ENCODE measurements around the gene CPA1.
"Not testable (repeated sequence)": the region's sequence is repeated elsewhere in the genome, so short reads cannot be mapped to it uniquely, and the experiment has no call there.

The CPA1 gene

DNA sequence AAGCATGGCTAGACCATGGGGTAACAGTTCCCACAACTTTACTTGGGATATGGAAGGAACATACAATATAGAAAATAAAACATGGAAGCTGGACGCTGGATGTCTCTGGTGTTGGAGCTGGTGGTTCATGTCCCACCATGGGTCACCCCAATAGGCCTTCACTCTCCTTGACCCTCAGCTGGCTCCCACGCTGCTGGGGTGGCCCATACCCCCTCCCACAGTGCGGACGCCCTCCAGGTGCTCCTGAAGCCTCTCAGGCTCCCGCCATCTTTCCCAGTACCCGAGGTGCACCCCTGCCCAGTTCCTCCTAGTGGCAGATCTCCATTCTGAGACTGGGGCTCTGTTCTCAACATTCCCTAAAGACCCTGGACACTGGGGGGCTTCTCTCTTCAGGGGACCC is 5.8 kb upstream of the CPA1 start:
- DNase-seq: no peak

DNA sequence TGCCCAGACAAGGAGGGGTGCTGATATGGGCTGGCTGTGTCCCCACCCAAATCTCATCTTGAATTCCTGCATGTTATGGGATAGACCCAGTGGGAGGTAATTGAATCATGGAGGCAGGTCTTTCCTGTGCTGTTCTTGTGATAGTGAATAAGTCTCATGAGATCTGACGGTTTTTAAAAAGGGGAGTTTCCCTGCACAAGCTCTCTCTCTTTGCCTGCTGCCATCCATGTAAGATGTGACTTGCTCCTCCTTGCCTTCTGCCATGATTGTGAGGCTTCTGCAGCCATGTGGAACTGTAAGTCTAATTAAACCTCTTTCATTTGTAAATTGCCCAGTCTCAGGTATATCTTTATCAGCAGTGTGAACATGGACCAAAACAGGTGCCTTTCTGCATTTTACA is 3.8 kb upstream of the CPA1 start:
- DNase-seq: not testable (repeated sequence)

- no peak for DNase-seq
These were observed 3.1 kb upstream of the CPA1 start for GRCh38 chr7:130377178-130377577.

- DNase-seq: no peak
These were observed 1.3 kb upstream of the CPA1 start for GRCh38 chr7:130379019-130379418.

DNA sequence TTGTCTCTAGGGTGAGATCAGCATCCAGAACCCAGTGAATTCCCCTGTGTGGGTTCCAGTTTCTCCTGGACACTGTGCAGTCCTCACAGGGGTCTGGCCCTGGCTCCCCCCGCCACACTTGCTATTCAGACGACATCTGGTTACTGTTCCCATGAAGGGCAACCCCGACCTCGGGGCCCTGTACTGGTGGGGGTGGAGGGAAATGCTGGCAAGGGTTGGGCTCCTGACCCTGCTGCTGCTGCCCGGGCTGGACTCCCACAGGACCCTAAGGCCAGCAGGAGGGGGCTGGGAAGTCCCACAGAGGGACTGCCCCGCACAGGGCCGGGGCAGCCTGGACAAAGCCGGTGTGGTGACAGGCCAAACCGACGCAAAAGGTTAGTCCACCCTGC is 768 bp upstream of the CPA1 start:
- DNase-seq: no peak

GRCh38 chr7:130380861-130381455 is 664 bp downstream of the CPA1 start:
- DNase-seq: no peak

DNA sequence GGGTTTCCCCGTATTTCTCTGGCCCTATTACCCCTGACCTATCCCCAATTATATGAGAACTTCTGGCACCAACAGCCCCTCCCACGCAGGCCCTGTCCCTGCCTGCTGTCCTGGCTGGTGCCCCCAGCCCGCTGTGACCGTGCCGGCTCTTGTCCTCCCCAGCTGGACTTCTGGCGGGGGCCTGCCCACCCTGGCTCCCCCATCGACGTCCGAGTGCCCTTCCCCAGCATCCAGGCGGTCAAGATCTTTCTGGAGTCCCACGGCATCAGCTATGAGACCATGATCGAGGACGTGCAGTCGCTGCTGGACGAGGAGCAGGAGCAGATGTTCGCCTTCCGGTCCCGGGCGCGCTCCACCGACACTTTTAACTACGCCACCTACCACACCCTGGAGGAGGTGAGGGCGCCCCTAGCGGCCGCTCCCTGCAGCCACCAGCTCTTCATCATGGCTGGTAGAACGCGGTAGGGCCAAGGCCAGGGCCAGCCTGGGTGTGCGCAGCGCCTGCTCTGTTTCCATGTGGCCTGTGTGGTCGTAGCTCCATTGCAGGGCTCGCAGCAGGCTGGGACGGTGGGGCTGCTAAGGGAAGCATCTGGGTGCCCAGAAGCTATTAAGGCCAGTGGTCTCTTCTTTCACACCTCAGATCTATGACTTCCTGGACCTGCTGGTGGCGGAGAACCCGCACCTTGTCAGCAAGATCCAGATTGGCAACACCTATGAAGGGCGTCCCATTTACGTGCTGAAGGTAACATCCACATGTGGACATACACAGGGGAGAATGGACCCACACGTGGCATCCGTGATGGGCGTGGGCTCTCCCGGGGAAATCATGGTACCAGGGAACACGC is 1.4 kb downstream of the CPA1 start:
- DNase-seq: no peak

GRCh38 chr7:130383187-130383980 is 3.1 kb downstream of the CPA1 start:
- DNase-seq: no peak

DNA sequence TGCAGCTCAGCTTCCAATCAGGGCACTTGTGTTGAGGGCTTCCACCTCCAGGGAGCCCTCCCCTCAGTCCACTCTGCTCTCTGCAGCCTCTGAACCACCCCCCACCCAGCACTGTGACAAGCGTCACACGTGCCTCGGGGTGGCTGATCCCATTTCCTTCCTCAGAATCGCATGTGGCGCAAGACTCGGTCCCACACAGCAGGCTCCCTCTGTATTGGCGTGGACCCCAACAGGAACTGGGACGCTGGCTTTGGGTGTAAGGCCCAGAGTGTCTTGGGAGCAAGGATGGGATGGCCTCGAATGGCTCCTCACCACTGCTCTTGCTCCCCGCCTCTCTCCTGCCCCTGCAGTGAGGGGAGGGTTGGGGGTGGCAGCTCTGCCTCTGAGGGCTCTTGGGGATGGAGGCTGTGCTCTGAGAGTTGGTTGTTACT is 4.1 kb downstream of the CPA1 start:
- no peak for DNase-seq

GRCh38 chr7:130384841-130385599 is 4.7 kb downstream of the CPA1 start:
- DNase-seq: no peak

DNA sequence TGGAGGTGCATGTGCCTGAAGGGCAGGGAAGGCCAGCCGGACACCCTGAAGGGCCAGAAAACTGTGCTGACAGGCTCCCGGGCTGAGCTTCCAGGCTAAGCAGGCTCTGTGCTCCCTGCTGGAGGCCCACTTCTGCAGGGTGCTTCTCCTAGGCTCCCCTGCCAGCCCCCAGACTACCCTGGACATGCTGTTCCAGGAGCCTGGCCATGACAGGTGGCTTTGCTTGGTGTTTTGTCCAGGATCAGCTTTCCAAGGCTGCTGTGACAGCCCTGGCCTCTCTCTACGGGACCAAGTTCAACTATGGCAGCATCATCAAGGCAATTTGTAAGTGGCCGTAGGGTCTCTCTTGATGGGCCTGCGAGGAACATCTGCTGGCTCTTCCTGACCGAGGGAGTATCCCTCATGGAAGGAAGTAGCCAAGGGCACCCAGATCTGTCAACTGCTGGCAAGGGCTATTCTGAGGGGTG is 5.3 kb downstream of the CPA1 start:
- no peak for DNase-seq

- DNase-seq: no peak
These were observed 6.6 kb downstream of the CPA1 start for GRCh38 chr7:130386876-130387275.

GRCh38 chr7:130387306-130387627 is 7.0 kb downstream of the CPA1 start:
- no peak for DNase-seq

DNA sequence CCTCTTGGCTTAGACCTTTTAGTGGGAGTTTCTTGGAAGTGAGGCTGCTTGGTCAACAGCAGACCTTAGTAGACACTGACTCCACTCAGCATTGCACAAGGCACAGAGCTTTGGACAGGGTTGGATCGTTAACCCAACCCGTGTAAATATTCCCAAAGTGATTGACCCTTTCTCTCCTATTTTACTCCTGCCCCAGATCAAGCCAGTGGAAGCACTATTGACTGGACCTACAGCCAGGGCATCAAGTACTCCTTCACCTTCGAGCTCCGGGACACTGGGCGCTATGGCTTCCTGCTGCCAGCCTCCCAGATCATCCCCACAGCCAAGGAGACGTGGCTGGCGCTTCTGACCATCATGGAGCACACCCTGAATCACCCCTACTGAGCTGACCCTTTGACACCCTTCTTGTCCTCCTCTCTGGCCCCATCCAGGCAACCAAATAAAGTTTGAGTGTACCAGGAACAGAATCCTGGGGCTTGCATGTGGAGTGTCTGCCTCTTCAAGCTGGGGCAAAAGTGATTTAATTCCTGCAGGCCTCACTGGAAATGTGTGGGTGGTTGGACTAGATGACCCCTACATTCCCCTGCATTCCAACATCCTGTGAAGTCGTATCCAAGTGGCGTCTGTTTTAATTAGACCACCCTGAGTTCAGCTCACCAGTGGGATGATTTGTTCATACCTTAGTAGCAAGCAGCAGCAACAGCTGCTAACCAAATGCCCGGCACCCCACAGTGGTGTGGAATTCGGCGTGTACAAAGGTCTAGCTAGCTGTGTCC is 7.5 kb downstream of the CPA1 start:
- no peak for DNase-seq

- no peak for DNase-seq
These were observed 8.4 kb downstream of the CPA1 start for GRCh38 chr7:130388671-130389070.

DNA sequence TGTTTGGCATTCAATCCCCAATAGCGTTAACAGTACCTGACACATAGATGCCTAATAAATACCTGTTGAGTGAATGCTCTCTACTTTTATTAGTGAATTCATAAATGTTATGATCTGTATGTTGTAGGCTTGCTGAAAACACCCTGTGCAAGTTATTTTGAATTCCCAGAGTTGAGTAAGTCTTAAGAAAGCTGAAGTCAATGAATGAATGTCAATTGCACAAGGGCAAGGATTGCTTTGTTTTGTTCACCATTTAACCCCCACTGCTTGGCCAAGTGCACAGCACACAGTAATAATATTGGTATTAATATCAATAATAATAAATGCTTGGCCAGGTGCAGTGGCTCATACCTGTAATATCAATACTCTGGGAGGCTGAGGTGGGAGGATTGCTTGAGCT is 10.2 kb downstream of the CPA1 start:
- DNase-seq: no peak

DNA sequence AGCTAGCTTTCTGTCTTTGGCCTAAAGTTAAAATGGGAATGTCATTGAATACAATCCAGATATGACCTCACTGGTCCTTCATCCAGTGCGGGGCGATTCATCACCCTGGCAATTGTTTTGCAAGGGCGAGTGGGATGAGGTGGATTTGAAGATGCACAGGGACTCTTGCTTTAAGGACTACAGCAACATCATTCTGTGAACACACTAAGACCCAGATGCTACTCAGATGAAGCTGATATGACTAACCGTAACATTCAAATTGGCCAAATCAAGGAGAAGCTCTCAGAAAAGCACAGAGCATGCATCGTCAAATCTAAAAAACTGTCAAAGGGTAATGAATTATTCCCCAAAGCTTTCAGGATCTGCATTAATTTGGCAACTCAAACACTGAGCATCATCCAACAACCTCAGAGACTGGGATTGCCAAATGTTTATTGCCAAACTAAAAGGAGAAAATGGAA is 12.8 kb downstream of the CPA1 start:
- no peak for DNase-seq

GRCh38 chr7:130393841-130394411 is 13.6 kb downstream of the CPA1 start:
- no peak for DNase-seq

DNA sequence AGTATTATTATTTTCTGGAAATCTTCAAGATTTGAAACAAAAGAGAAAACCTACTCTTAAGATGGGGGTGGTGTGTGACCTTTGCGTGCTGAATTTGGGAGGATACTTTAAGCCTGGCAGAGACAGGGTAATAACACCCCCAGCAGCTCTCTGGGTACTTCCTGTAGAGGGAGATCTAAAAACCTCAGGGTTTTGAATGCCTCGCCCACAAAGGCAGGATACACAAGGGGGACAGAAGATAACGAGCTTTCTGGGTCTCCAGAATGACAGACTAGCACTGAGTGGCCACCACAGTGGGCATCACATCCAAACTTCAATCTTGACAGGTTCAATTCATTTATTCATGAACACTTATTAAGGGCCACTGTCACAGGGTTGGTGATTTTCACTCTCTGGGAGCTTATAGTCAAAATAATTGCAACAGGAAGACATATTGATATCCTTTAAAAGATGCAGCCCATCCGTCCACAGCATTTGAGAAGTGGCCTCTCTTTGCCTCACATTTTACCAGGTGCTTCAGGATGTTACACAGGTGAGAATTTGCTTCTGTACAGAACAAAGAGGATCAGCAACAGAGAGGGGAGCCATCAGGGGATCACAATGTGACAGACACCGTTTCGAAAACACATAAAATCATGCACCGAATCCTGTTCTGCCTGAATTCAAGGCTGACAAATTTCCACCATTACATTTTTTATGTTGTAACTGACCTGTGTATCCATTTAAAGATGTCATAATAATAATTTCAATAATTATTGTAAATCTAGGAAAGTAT is 14.3 kb downstream of the CPA1 start:
- DNase-seq: no peak

GRCh38 chr7:130395421-130395820 is 15.1 kb downstream of the CPA1 start:
- DNase-seq: no peak

- no peak for DNase-seq
These were observed 15.8 kb downstream of the CPA1 start for GRCh38 chr7:130396109-130396508.
